GM19023 (cell line): ENCODE measurements around the gene SHROOM3.

Source experiments
- ATAC-seq: cut with Tn5 transposase; IDR thresholded peaks from one replicate; pipeline ENCODE4 v1.9.1; 2021; ENCODE audit warnings: mild to moderate bottlenecking, moderate library complexity; ENCODE audit not compliant: unreplicated experiment

Gene SHROOM3

GRCh38 chr4:76688619-76689144, 253.7 kb downstream of the SHROOM3 start:
- no peak for ATAC-seq

DNA sequence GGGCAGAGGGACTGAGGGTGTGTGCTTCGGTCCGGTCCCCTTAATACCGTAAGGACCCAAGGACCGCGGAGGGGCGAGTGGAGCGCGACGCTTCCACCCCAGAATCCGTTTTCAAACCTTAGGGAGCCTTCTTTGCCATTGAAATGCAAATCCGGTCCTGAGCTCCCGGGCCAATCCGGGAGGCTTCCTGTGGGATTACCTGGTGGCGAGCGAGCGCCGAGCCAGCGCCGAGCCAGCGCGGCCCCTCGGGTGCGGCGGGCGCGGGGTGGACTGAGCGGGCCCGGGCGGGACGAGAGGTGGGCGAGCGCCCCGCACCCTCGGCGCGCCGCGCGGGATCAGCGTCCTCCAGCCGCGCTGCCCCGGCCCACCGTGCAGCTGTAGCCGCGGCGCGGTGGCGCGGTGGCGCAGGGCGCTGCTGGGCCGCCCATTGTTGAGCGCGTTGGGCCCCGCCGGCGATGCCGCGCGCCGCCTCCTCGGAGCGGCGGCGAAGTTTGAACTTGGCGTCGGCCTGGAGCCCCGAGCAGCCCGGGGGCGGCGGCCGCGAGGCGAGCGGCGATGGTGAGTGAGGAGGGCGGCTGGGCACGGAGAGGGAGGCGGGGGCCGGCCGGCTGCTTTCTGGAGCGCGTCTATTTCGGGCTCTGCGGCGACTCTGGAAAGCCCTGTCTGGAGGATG, 254.3 kb downstream of the SHROOM3 start:
- ATAC-seq, result peak; percentile 66

- no peak for ATAC-seq
These were observed 255.2 kb downstream of the SHROOM3 start for GRCh38 chr4:76690011-76690905.

- ATAC-seq, result no peak
These were observed 255.9 kb downstream of the SHROOM3 start for GRCh38 chr4:76690906-76691275.

DNA sequence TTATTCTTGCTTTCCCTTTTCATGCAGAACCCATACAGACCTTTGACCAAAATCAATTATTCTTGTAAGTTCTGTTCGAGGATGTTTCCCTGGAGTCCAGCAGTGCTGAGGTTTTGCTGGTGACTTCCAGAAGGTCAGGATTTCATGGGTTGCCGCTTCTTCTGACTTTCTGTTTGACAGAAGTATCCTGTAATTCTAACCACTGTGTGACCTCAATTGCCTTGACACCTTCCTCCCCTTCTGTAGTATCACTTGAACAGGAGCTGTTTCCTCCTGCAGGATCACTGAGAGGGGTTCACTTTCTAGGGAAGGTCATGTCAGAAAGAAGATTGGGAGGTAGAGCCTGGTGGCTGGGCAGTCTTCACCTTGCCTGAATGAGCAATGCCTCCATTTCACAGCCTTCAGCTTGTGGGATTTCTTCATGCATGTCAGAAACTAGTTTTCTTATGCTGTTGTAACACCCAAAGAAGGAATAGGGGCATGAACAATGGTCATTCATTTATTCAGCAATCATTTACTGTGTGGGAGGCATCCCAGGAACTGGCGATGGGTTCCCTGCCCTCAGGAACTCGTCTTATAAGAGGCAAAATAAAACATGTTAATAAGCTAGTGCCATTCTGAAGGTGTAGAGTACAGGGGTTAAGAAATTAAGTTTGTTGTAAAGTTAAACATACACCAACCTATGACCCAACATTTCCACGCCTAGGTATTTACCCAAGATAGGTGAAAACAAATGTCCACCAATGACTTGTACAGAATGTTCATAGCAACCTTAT, 257.0 kb downstream of the SHROOM3 start:
- ATAC-seq, result no peak

DNA sequence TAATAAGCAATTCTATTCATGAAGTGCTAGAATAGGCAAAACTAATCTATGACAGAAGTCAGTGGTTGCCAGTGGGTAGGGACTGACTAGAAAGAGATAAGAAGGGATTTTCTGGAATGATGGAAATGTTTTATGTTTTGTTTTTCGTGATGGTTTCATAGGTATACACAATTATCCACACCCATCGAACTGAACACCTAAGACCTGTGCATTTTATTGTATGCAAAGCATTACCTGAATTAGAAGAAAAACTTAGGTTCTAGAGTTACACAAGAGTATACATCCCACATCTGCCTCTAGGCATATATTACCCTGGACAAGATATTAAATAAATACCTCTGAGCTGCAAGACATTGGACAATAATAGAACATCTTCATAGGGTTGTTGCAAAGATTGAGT, 257.7 kb downstream of the SHROOM3 start:
- no peak for ATAC-seq

GRCh38 chr4:76694056-76694455, 259.0 kb downstream of the SHROOM3 start:
- ATAC-seq, result no peak

- no peak for ATAC-seq
These were observed 261.1 kb downstream of the SHROOM3 start for GRCh38 chr4:76696109-76696508.

DNA sequence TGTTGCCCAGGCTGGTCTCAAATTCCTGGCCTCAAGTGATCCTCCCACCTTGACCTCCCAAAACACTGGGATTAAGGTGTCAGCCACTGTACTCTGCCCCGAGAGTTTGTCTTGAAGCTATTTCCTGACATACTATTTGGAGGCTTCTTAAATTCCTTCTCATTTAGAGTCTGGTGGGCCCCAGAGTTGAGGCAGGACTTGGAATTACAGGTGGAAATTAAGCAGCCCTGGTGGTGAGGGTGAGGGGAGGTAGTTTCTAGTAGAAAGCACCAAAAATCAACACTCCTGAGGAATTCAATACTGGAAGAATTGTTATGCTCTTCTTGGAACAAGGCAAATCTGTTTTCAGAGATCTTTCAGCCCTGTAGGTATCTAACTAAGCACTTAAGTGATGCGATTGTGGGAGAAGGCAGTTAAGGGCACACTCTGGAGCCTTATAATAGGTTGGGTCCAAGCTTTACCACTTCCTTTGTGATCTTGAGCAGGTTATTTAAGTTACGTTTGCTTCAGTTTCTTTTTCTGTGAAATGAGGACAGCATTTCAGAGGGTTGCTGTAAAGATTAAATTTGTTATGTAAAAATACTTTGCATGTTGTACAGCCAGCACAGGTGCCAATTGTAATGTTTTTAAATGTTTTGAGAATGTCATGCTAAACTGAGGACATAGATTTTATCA, 262.2 kb downstream of the SHROOM3 start:
- ATAC-seq, result peak; percentile 84

- ATAC-seq, result no peak
These were observed 263.1 kb downstream of the SHROOM3 start for GRCh38 chr4:76698141-76698540.

DNA sequence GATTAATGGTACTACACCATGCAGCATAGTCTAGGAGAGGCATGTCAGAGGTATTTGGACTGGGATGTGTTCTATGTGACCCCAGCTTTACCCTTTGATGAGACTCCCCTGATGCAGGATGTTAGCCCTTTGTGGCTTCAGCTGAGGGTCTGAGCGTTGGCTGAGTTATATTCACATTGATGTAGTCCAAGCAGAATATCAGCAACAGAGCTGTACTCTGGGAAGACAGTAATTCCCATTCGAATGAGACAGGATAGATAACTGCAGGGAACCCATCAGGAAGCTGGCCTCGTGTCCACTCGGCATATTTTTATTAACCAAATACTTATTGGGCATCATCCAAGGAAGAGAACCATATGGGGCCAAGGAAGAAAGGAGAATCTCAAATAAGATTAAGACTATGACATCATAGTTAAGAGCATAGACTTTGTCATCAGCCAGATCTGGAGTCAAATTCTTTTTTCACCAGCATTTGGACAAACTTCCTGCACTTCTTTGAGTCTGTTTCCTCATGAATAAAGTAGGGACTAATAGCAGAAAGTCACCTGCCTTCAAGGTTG, 264.8 kb downstream of the SHROOM3 start:
- ATAC-seq, result no peak

GRCh38 chr4:76702440-76703122, 267.6 kb downstream of the SHROOM3 start:
- ATAC-seq, result no peak

DNA sequence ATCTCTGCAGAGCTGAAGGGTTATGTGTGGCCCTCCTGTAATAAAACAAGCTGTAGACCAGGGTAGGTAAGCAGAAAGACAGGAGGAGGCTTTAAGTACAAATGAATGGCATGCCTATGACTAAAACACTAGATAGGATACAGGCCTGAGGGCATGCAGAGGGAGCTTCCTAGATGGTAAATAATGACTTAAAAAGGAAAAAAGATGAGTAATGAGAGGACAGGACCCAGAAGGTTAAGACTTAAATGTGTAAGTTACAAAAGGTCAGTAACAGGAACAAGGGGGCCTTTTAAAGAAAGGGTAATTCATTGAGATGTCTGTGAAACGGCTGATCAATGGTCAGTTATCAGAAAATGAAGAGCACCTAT, 268.1 kb downstream of the SHROOM3 start:
- ATAC-seq, result no peak

GRCh38 chr4:76703676-76704075, 268.6 kb downstream of the SHROOM3 start:
- ATAC-seq, result no peak

DNA sequence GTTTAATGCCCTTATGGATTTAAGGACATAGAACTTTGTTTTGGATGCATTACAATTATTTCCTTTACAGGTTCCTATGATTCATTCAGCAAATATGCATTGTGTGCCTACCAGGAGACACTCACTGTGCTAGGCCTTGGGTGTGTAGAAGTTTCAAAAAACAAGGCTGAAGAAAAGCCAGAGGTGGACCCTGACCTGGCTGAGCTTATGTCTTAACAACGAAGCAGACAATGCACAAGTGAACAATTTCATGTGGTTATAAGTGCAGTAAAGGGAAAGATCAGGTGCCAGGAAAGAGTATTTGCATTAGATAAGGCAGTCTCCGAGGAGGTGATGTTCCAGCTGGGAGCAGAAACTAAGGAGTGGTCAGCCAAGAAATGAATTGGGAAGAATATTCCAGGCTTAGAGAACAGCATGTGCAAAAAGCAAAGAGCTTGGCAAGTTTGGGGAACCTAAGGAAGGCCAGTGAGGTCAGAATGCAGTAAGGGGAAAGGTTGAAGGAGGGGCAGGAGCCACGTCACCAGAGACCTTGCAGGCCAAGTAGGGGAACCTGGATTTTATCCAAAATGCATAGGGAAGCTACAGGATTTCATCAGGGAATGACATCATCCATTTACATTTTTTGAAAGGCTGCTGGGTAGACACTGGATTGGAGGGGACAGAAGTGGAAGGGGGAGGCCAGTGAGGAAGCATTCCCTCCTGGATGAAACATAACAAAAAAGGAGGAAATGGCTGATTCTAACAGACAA, 269.3 kb downstream of the SHROOM3 start:
- ATAC-seq, result no peak

DNA sequence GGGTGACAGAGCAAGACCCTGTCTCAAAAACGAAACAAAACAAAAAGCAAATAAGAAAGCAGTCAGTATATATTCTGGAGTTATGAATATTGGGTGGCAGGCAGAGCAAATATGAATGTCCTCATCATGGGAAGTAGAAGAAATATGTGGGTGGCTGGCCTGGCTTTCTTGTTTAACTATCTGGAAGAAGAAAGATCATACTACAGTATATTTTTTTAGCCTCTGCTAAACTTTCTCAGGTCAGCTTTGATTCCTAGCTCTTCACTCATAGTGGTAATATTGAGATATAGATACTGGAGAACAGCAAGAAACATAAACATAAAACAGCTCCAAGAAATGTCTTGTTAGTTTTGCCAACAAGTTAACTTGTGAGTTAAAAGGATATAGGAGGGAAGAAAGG, 270.4 kb downstream of the SHROOM3 start:
- ATAC-seq, result no peak

DNA sequence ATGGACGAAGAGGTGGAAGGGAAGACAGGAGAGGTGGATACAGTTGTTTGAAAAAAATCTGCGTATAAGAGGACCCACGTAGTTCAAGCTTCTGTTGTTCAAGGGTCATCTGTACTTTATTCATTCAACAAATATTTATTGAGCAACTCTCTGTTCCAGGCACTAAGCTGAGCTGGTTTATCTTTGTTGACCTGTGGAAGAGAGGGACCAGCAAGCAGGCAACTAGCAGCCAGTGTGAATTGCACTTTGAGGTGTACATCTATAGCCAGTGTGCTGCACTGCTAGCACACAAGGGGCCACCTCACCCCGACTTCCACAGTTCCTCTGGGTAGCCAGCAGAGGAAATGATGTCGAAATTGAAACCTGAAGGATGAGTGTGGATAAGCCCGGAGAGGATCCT, 271.6 kb downstream of the SHROOM3 start:
- no peak for ATAC-seq

DNA sequence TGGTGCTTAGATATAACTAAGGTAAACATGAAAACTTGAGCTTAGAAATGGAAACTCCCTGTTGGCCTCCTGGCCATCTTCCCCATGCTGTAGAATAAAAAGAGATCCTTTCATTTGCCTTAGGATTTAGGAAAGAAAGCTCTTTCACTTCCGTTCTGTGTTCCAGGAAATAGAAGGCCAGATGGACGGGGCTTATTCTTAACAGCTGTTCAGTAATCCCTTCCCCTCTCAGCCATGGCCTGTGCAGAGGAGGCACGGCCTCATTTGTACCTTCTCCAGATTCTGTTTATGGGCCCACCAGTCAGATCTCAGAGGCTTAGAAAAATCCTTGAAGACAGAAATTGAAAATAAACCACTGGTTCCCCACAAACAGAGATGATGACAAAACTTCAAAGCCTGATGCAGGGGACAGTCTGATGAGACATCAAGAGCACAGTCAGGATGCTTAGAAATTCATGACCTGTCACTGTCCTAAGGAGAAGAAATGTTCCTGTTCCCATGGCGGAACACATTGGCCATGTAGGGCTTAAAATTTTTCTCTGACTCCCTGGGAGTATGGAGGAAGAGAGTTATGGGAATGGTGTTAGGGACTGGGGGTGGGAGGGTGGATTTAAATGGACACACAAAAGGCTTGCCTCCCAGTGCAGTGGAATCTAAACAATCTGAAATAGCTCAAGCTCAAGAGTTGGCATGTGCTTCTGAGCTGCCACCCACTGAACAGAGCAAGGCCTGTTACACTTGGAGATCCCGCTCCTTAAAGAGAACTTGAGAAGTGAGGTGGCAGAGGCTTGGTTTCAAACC, 274.1 kb downstream of the SHROOM3 start:
- no peak for ATAC-seq

DNA sequence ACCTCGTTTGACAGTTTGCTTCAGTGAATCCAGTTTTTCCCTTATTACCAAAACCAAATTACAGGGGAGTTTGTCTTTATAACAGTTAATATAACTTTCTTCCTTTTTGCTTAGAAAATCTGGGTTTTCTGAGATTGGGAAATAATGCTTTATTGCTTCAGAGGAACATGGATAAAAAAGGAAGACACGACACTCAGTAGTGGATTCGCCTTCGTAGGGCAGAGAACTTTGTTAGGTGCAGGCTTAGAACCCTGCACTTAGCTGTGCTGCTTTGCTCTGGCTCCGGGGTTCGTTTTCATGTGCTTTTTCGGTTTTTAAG, 274.7 kb downstream of the SHROOM3 start:
- no peak for ATAC-seq
